Esophagus muscularis mucosa (tissue), 3 donors: ENCODE data around the gene CAMK1.

Experiments used
- CTCF ChIP-seq, 3 experiments: fragments of 200-600 bp in 2 of 3; fragments of 450-650 bp in 1 of 3; sonication (generic) in 2 of 3; IDR thresholded peaks; one replicate each; pipeline ENCODE4 v1.5.1; 2017 to 2019; ENCODE audit warnings: antibody characterized with exemption in 3 of 3, mild to moderate bottlenecking in 2 of 3, moderate library complexity in 1 of 3
- POLR2AphosphoS5 ChIP-seq, 2 donors: sonication (generic); formaldehyde crosslinking; IDR thresholded peaks; one replicate each; pipeline ENCODE4 v1.6.1; 2017; ENCODE audit warnings: antibody characterized with exemption in 2 of 2

GRCh38 chr3:9731206-9732079 is 38.3 kb downstream of the CAMK1 start, which contains the start of gene BRPF1:
- TF ChIP-seq CTCF (IDR thresholded peaks at IDR 0.05) (peak in 1 of 3 experiments; percentile 30), POLR2AphosphoS5 (IDR thresholded peaks at IDR 0.05) (peak; percentile 73 to 80)
